Thyroid gland (tissue), 4 donors: ENCODE data around the gene TMEM138. TPM values are rescaled to one million over a fixed set of nuclear protein-coding genes. Genes with fewer than 3 reads are reported as not detected.

Experiments used
- DNase-seq, 2 donors: peaks; one replicate each; pipeline ENCODE4 v3.0.0-alpha.2; 2019
- H3K27ac ChIP-seq, 3 donors: fragments of 200-600 bp; sonication (generic); 1 replicate in 2 of 3; 2 replicates in 1 of 3; pipeline ENCODE4 v1.5.1; 2016 to 2019; ENCODE audit warnings: mild to moderate bottlenecking in 1 of 3, moderate library complexity in 1 of 3
- H3K27me3 ChIP-seq: fragments of 200-600 bp; sonication (generic); one replicate; pipeline ENCODE4 v1.5.1; 2019
- H3K36me3 ChIP-seq, 2 donors: fragments of 200-600 bp; sonication (generic); one replicate each; pipeline ENCODE4 v1.5.1; 2016 to 2019
- H3K4me1 ChIP-seq, 2 donors: fragments of 200-600 bp; sonication (generic); one replicate each; pipeline ENCODE4 v1.5.1; 2017 to 2019
- H3K4me3 ChIP-seq, 3 donors: fragments of 200-600 bp; sonication (generic); replicated peaks in 1 of 3; 1 replicate in 2 of 3; 2 replicates in 1 of 3; pipeline ENCODE4 v1.5.1; 2016; ENCODE audit warnings: mild to moderate bottlenecking in 1 of 3
- H3K9me3 ChIP-seq: fragments of 200-600 bp; sonication (generic); one replicate; pipeline ENCODE4 v1.5.1; 2017
- CTCF ChIP-seq, 6 experiments: fragments of 200-600 bp in 3 of 6; fragments of 450-650 bp in 3 of 6; sonication (generic) in 3 of 6; IDR thresholded peaks; one replicate each; pipeline ENCODE4 v1.5.1; 2016 to 2019; ENCODE audit warnings: antibody characterized with exemption in 6 of 6, mild to moderate bottlenecking in 2 of 6, inconsistent platforms in 1 of 6, moderate library complexity in 1 of 6
- POLR2A ChIP-seq, 2 donors: fragments of 450-650 bp; IDR thresholded peaks; one replicate each; pipeline ENCODE4 v1.6.1; 2017; ENCODE audit warnings: antibody characterized with exemption in 2 of 2, mild to moderate bottlenecking in 2 of 2, moderate library complexity in 1 of 2
- WGBS, 2 donors: methylation state at CpG; one replicate each; pipeline ENCODE4 v1.1.5; 2017; 5-methylcytosine and 5-hydroxymethylcytosine counted together
- intact Hi-C: fragments of 100-400 bp; cut with DNase I; formaldehyde crosslinking; loops from one replicate; pipeline ENCODE4 v1.15.1; 2023
- total RNA-seq, 4 donors: library from RNA; depleted of rRNA; stranded (reverse); fragments of >200 nt; gene quantifications; one replicate each; pipeline ENCODE4 v1.2.3, GENCODE V29; 2016

The TMEM138 gene
- 10 to 100 TPM; 25.3 to 37.1 (median 31.5) TPM for total RNA-seq

GRCh38 chr11:61361741-61362541 is at the start of gene TMEM138, which contains the start of gene CYB561A3:
Gene TMEM138, plus strand, starts transcription at chr11:61362374. Its CDS starts 2,017 bp downstream, at chr11:61364391.
Gene CYB561A3, minus strand, starts transcription at chr11:61361882. Its CDS starts 5,169 bp downstream, at chr11:61356713.
- H3K9me3 ChIP-seq = no peaks in the 10 kb centered on the region
- peaks cover 16 to 24% of the 10 kb centered on the region in 2 donors for H3K36me3 ChIP-seq
- WGBS, 2 donors = 0% methylated on average over 21 to 30 of the region's 63 CpGs
- peak within 1 kb of the TSS; percentile 94 to 97 (median 95) for H3K27ac ChIP-seq
- peak within 1 kb of the TSS; percentile 9 to 69 (median 61) for H3K4me3 ChIP-seq
- intact Hi-C loops = no loop called here
- peak; percentile 93 to 94 for DNase-seq
- TF ChIP-seq POLR2A (IDR thresholded peaks at IDR 0.05) = peak; percentile 25 to 92
- TF ChIP-seq CTCF (IDR thresholded peaks at IDR 0.05) = no peak
- H3K4me1 ChIP-seq = peaks cover 12 to 20% of the 10 kb centered on the region in 2 donors
- H3K27me3 ChIP-seq = no peaks in the 10 kb centered on the region

- WGBS, 2 donors = 90 to 93% methylated on average over 2 of the region's 2 CpGs
- no peak overlapping the region for H3K4me3 ChIP-seq
- no peaks in the 10 kb centered on the region for H3K9me3 ChIP-seq
- H3K36me3 ChIP-seq = peaks cover 76 to 80% of the 10 kb centered on the region in 2 donors
- TF ChIP-seq POLR2A (IDR thresholded peaks at IDR 0.05) = no peak
- no peak for TF ChIP-seq CTCF (IDR thresholded peaks at IDR 0.05)
- H3K4me1 ChIP-seq = no peaks in the 10 kb centered on the region
- no peak for DNase-seq
- intact Hi-C loops = no loop called here
- H3K27ac ChIP-seq = no peak overlapping the region
- no peaks in the 10 kb centered on the region for H3K27me3 ChIP-seq
Measured at GRCh38 chr11:61315260-61315659, 46.9 kb upstream of the TMEM138 start.

GRCh38 chr11:61325649-61326414 is 36.3 kb upstream of the TMEM138 start:
- peak; percentile 58 to 65 for DNase-seq
- Histone ChIP-seq H3K4me3 (no peak overlapping the region), H3K36me3 (peaks cover 40 to 75% of the 10 kb centered on the region in 2 donors), H3K27ac (no peak overlapping the region), H3K4me1 (peaks cover 0 to 8% of the 10 kb centered on the region in 2 donors), H3K27me3 (no peaks in the 10 kb centered on the region), H3K9me3 (no peaks in the 10 kb centered on the region)
- WGBS, 2 donors = 80 to 94% methylated on average over 2 of the region's 2 CpGs
- intact Hi-C loops = no loop called here
- TF ChIP-seq POLR2A (IDR thresholded peaks at IDR 0.05) (no peak), CTCF (IDR thresholded peaks at IDR 0.05) (no peak)

GRCh38 chr11:61327669-61328071 is 34.5 kb upstream of the TMEM138 start:
- no peak for TF ChIP-seq CTCF (IDR thresholded peaks at IDR 0.05)
- TF ChIP-seq POLR2A (IDR thresholded peaks at IDR 0.05) = no peak
- Histone ChIP-seq H3K27me3 (no peaks in the 10 kb centered on the region), H3K4me3 (no peak overlapping the region), H3K36me3 (peaks cover 22 to 57% of the 10 kb centered on the region in 2 donors), H3K27ac (no peak overlapping the region), H3K4me1 (peaks cover 12 to 21% of the 10 kb centered on the region in 2 donors), H3K9me3 (no peaks in the 10 kb centered on the region)
- DNase-seq = no peak
- intact Hi-C loops = no loop called here
